DMS79 treated with DMSO at 0.1 percent for 48 hours (cell line): ENCODE data around the gene FBXW7.

Experiments used
- DNase-seq: peaks from one replicate; lab custom pipeline; 2025; lab: John Stamatoyannopoulos, UW

Gene FBXW7

GRCh38 chr4:152369902-152370295 is 166.0 kb downstream of the FBXW7 start:
- no peak for DNase-seq

GRCh38 chr4:152369203-152369901 is 166.5 kb downstream of the FBXW7 start:
- DNase-seq, result no peak

- peak; percentile 23 for DNase-seq
Measured at GRCh38 chr4:152368001-152368400, 167.9 kb downstream of the FBXW7 start.

GRCh38 chr4:152364883-152365282 is 171.0 kb downstream of the FBXW7 start:
- DNase-seq, result no peak

- DNase-seq, result no peak
Measured at GRCh38 chr4:152364383-152364782, 171.5 kb downstream of the FBXW7 start.

GRCh38 chr4:152363904-152364303 is 172.0 kb downstream of the FBXW7 start:
- DNase-seq, result no peak

- DNase-seq, result no peak
Measured at GRCh38 chr4:152363086-152363485, 172.8 kb downstream of the FBXW7 start.

GRCh38 chr4:152360045-152360410 is 175.9 kb downstream of the FBXW7 start:
- DNase-seq, result no peak

GRCh38 chr4:152359208-152360044 is 176.5 kb downstream of the FBXW7 start:
- DNase-seq, result no peak

GRCh38 chr4:152357206-152357605 is 178.7 kb downstream of the FBXW7 start:
- no peak for DNase-seq

- no peak for DNase-seq
Measured at GRCh38 chr4:152356428-152357034, 179.4 kb downstream of the FBXW7 start.

- peak; percentile 70 for DNase-seq
Measured at GRCh38 chr4:152352622-152353116, 183.2 kb downstream of the FBXW7 start.

- DNase-seq, result no peak
Measured at GRCh38 chr4:152352215-152352614, 183.7 kb downstream of the FBXW7 start.

- DNase-seq, result no peak
Measured at GRCh38 chr4:152351080-152351479, 184.8 kb downstream of the FBXW7 start.

GRCh38 chr4:152348670-152349069 is 187.2 kb downstream of the FBXW7 start:
- no peak for DNase-seq

GRCh38 chr4:152346979-152347378 is 188.9 kb downstream of the FBXW7 start:
- no peak for DNase-seq

- DNase-seq, result no peak
Measured at GRCh38 chr4:152346526-152346925, 189.4 kb downstream of the FBXW7 start.

GRCh38 chr4:152344001-152344400 is 191.9 kb downstream of the FBXW7 start:
- no peak for DNase-seq

- no peak for DNase-seq
Measured at GRCh38 chr4:152342293-152342692, 193.6 kb downstream of the FBXW7 start.

- no peak for DNase-seq
Measured at GRCh38 chr4:152340818-152341217, 195.1 kb downstream of the FBXW7 start.

GRCh38 chr4:152339576-152339975 is 196.3 kb downstream of the FBXW7 start:
- DNase-seq, result no peak

- DNase-seq, result no peak
Measured at GRCh38 chr4:152334931-152335330, 201.0 kb downstream of the FBXW7 start.

- no peak for DNase-seq
Measured at GRCh38 chr4:152331042-152331441, 204.8 kb downstream of the FBXW7 start.
